ENCODE data around the gene ANKMY1.

The ANKMY1 gene

DNA sequence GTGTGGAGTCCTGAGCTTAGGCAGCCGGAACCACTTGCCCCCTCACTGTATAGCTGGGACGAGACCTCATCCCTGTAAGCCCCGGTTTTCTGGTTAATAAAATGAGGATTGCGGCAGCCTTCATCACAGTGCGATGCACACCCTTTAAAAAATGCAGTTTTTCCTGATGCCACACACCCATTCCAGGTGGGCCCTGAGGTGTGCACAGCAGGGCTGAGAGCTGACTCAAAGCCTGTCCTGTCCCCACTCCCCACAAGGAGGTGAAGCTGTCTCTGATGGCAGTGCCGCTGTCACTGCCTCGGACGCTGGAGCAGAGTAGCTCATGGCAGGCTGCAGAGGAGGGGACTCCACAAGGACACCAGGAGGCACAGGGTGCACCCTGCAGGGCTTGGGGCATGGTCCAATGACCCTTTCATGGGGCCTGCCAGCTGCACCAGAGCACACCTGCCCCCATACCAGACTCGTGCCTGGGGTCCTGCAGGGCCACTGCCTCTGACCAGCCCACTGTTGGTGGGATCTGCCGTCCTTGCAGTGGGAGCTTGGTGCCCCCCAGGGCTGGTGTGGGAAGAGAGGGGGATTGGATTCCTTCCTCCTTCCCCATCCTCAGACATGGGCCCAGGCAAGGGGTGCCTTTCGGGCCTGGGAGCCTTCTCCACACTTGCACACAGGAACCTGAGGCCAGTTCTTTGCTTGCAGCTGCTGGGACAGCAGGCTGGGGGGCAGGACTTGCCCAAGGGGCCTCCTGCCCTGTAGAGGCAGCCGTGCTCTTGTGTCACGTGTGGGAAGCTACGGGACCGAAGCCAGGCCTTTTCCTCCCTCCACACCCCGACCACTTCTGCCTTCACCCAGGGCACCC, 99.5 kb downstream of the ANKMY1 start:
- Histone ChIP-seq H3K4me1 (ENCODE audit: control insufficient read depth, insufficient read depth, low read length) (peaks cover 5% of the 10 kb centered on the region), H3K27me3 (ENCODE audit: control insufficient read depth, insufficient read depth, low read length) (peaks cover 13% of the 10 kb centered on the region), H3K9me3 (ENCODE audit: control insufficient read depth, insufficient read depth, low read length) (no peaks in the 10 kb centered on the region), H3K36me3 (ENCODE audit: control insufficient read depth, insufficient read depth, low read length) (peaks cover 2% of the 10 kb centered on the region), H3K9ac (ENCODE audit: low read depth, low read length) (no peak overlapping the region), H3K4me3 (ENCODE audit: low read depth, low read length) (no peak overlapping the region)

DNA sequence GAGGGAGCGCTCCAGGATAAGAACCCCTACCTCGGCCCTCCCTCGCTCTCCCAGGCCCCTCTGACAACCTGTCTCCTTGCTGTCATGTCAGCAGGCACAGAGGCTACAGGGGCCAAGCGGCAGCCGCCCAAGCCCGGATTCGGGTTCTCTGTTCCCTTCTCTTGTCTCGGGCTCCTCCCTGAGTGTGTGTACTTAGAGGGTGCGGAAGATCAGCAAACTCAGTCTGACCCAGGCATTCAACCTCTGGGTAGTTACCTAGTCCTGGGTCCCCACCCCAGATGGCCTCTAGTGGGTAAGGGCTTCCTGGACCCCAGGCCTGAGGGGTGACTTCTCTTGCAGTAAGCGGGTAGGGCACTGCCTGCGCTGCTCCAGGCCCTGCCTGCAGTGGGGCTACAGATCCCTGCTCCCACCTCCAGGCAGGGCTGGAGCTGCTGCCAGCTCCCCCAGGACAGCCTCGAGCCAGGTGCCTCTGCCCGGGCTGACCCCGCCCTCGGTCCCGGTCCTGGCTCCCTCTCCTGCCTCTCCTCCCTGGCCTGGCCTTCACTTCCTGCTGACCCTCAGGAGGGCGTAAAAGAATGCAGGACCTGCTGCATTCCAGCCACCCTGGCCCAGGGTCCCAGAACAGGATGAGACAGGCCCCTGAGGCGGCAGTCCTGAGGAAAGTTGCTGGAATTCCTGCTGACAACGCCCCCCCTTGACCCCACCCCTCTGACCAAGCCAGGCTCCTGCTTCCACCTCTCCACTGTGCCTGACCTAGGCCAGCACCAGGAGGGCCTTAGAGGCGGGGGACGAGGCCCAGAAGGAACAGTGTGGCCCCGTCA, 100.4 kb downstream of the ANKMY1 start:
- H3K9me3 ChIP-seq (ENCODE audit: control insufficient read depth, insufficient read depth, low read length): no peaks in the 10 kb centered on the region
- no peak overlapping the region for H3K4me3 ChIP-seq (ENCODE audit: low read depth, low read length)
- H3K4me1 ChIP-seq (ENCODE audit: control insufficient read depth, insufficient read depth, low read length): peaks cover 5% of the 10 kb centered on the region
- peaks cover 13% of the 10 kb centered on the region for H3K27me3 ChIP-seq (ENCODE audit: control insufficient read depth, insufficient read depth, low read length)
- H3K9ac ChIP-seq (ENCODE audit: low read depth, low read length): no peak overlapping the region
- peaks cover under 1% of the 10 kb centered on the region for H3K36me3 ChIP-seq (ENCODE audit: control insufficient read depth, insufficient read depth, low read length)

DNA sequence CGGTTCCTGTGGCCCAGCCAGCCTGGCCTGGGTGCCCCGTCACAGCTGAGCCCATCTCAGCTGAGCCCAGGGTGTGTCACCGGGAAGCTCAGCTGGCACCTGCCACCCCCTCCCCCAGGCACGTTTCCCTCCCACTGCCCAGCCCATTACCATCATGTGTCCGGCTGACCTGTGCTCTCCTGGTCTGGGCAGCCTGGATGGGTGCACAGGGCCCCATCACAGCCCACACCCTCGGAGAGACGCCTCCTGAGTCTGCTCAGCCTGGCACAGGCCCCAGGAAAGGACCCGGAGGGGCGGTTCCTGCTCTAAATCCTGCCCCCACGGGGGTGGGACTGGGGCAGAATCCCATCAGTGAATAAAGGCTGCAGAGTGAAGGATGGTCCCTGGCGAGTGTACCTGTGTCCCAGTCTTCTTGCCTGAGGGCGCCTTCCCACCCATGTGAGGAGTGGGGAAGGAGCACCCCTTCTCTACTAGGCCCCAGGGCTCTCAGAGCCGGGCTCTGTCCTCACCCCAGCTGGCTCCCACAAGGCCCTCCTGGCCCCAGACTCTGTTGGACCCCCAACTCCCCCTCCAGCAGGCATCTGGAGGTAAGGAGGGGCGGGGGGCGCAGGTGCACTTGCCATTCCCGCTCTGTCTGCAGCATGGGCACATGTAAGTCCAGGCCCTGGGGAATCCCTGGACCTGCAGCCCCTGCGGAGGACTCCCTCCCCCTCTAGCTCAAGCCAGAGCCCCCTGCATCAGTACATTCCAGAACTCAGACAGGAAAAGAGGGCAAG, 101.2 kb downstream of the ANKMY1 start:
- Histone ChIP-seq H3K9ac (ENCODE audit: low read depth, low read length) (no peak overlapping the region), H3K9me3 (ENCODE audit: control insufficient read depth, insufficient read depth, low read length) (no peaks in the 10 kb centered on the region), H3K4me3 (ENCODE audit: low read depth, low read length) (no peak overlapping the region), H3K27me3 (ENCODE audit: control insufficient read depth, insufficient read depth, low read length) (peaks cover 13% of the 10 kb centered on the region), H3K36me3 (ENCODE audit: control insufficient read depth, insufficient read depth, low read length) (no peaks in the 10 kb centered on the region), H3K4me1 (ENCODE audit: control insufficient read depth, insufficient read depth, low read length) (peaks cover 8% of the 10 kb centered on the region)

DNA sequence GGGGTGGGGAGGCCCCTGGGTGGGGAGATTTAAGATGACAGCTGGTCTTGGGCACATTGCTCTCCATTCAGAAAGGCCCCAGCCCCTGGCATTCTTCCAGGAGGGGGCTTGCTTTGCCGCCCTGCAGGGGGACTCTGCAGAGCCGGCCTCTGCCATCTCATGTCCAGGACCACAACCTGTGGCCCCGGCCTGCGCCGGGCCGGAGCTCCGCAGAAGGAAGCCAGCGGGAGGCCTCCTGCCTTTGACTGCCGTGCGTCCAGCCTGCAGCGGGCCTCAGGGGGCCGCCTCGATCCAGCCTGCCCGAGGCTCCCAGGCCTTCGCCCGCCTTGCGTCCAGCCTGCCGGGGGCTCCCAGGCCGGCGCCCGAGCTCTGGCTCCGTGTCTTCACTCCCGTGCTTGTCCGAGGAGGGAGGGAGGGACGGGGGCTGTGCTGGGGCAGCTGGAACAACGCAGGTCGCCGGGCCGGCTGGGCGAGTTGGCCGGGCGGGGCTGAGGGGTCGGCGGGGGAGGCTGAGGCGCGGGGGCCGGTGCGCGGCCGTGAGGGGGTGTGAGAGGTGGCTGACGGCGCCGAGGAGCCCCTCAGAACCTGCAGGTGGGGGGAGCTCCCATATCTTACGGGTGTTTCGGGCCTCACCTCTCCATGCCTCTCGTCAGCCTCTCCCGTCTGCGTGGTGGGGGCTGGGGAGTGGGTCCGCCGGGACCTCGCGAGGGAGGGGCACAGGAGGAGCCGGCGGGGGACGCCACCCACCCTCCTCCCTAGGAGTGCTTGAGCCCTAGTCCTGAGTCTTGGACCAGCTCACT, 101.9 kb downstream of the ANKMY1 start:
- H3K36me3 ChIP-seq (ENCODE audit: control insufficient read depth, insufficient read depth, low read length): no peaks in the 10 kb centered on the region
- H3K9me3 ChIP-seq (ENCODE audit: control insufficient read depth, insufficient read depth, low read length): no peaks in the 10 kb centered on the region
- H3K27me3 ChIP-seq (ENCODE audit: control insufficient read depth, insufficient read depth, low read length): peaks cover 13% of the 10 kb centered on the region
- peak overlapping the region; percentile 13 for H3K4me3 ChIP-seq (ENCODE audit: low read depth, low read length)
- H3K4me1 ChIP-seq (ENCODE audit: control insufficient read depth, insufficient read depth, low read length): peaks cover 9% of the 10 kb centered on the region
- H3K9ac ChIP-seq (ENCODE audit: low read depth, low read length): no peak overlapping the region

DNA sequence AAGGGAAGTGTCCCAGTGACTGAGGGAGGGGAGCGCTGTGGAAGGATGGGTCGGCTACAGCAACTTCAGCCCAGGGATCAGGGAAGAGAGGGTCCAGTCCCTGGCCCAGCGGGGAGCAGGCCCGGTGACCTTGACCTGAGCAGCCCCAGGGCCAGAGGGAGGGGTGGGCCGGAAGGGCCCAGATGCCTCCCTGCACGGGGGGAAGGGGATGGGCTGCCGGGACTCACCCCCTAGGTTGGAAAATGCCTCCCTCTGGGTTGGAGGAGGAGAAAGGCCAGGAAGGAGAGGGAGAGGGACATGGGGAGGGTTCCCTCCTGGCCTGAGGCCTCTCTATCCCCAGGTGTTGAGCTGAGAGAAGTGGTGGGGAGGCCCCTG, 102.5 kb downstream of the ANKMY1 start:
- H3K4me3 ChIP-seq (ENCODE audit: low read depth, low read length): peak overlapping the region; percentile 13
- H3K27me3 ChIP-seq (ENCODE audit: control insufficient read depth, insufficient read depth, low read length): peaks cover 13% of the 10 kb centered on the region
- H3K36me3 ChIP-seq (ENCODE audit: control insufficient read depth, insufficient read depth, low read length): no peaks in the 10 kb centered on the region
- no peaks in the 10 kb centered on the region for H3K9me3 ChIP-seq (ENCODE audit: control insufficient read depth, insufficient read depth, low read length)
- peaks cover 9% of the 10 kb centered on the region for H3K4me1 ChIP-seq (ENCODE audit: control insufficient read depth, insufficient read depth, low read length)
- no peak overlapping the region for H3K9ac ChIP-seq (ENCODE audit: low read depth, low read length)

DNA sequence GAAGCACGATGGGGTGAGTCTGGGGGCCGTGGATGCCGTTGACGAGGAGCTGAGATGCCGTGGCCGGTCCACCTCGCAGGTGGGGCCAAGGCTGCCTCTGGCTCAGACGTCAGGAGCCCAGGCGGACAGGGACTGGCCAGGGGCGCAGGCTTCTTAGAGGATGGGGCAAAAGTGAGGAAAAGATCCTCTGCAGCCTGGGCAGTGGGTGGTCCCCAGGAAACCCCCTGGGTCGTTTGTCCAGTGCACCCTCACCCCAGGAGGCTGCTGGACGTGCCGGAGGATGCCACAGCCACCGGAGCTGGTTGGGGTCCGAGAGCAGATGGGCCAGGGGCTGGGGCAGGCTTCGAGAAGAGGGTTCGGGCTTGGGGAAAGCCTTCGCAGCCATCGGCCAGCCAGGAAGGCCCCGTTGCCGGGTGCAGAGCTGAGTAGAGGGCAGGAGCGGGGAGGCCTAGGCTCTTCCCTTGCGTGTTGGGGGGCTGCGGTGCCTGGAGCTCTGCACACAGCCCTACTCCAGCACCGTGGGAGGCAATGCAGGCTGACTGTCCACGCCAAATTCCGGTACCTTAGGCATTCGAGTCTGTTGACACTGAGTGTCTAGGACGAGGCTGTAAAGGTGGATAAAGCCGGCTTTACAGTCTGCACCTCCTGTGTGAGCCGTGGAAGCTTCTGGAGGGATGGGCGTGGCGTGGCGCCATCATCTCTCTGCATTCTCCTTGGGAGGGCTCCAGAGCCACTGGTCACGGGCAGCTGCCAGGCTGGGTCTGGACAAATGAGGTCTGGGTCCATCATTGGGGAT, 103.5 kb downstream of the ANKMY1 start:
- Histone ChIP-seq H3K9ac (ENCODE audit: low read depth, low read length) (no peak overlapping the region), H3K9me3 (ENCODE audit: control insufficient read depth, insufficient read depth, low read length) (no peaks in the 10 kb centered on the region), H3K4me3 (ENCODE audit: low read depth, low read length) (no peak overlapping the region)

DNA sequence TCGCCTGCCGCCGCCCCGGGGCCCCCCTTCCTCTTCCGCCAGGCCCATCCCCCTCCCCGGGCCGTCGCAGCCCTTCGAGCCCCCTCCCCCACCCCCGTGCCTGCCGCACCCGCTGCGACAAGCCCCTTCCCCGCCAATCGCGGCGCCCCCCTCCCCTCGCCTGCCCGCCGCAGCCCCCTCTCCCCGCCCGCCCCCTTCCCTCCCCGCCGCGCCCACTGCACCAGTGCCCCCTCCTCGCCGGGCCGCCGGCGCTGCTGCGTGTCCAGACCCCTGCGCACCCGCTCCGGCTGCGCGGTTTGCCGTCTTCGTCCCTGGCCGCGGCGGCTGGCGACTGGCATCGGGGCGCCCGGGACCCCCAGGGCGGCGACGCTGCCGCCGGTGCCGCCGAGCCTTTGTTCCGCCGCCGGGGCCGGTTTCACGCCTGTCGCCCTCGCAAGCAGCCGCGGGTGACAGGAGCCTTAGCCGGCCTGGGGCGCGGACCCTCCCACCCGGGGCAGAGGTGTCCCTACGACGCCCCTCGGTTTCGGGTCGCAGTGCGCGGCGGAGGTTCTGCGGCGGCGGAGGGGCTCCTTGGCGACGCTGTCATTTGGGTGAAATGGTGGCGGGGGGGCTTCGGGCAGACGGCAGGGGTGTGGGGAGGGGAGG, 104.2 kb downstream of the ANKMY1 start:
- no peak overlapping the region for H3K4me3 ChIP-seq (ENCODE audit: low read depth, low read length)
- H3K4me1 ChIP-seq (ENCODE audit: control insufficient read depth, insufficient read depth, low read length): peaks cover 9% of the 10 kb centered on the region
- no peaks in the 10 kb centered on the region for H3K9me3 ChIP-seq (ENCODE audit: control insufficient read depth, insufficient read depth, low read length)
- no peak overlapping the region for H3K9ac ChIP-seq (ENCODE audit: low read depth, low read length)
- H3K36me3 ChIP-seq (ENCODE audit: control insufficient read depth, insufficient read depth, low read length): no peaks in the 10 kb centered on the region
- peaks cover 13% of the 10 kb centered on the region for H3K27me3 ChIP-seq (ENCODE audit: control insufficient read depth, insufficient read depth, low read length)

More for the DNA sequence above, 103.5 kb downstream of the ANKMY1 start:
- no peaks in the 10 kb centered on the region for H3K36me3 ChIP-seq (ENCODE audit: control insufficient read depth, insufficient read depth, low read length)
- H3K4me1 ChIP-seq (ENCODE audit: control insufficient read depth, insufficient read depth, low read length): peaks cover 9% of the 10 kb centered on the region
- peaks cover 13% of the 10 kb centered on the region for H3K27me3 ChIP-seq (ENCODE audit: control insufficient read depth, insufficient read depth, low read length)

DNA sequence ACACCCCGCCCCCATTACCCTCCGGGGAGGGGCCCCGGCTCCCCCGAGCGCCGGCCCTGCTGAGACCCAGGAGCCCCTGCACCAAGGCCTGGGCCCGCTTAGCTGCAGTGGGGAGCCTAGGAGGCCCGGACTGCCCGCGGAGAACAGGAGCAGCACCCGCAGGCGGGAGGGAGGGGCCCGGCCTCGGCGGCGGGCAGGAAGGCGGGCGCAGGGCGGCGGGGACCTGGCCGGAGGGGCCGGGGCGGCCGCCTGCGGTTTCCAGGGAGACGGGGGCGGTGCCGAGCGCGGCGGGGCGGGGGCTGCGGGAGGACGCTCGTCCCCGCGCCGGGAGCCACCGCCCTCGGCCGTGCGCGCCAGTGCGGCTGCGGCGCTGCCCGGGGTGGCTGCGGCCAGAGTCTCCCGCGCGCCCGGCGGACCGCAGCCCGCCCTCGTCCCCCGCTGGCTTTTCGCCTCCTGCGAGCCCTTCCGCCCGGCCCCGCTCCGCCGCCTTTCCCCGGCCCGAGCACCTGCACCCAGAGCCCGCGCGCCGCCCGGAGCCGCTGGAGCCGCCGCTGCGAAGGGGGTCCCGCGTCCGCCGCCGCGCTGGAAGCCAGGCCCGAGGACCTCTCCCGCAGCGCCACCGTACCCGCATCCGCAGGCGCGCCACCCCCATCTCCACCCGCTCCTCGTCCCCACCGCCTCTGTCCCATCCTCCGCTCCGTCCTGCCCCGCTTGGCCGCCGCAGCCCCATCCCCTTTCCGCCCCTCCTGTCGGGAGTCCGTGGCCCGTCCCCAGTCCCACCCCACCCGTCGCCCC, 105.1 kb downstream of the ANKMY1 start:
- Histone ChIP-seq H3K4me1 (ENCODE audit: control insufficient read depth, insufficient read depth, low read length) (peaks cover 9% of the 10 kb centered on the region), H3K27me3 (ENCODE audit: control insufficient read depth, insufficient read depth, low read length) (peaks cover 13% of the 10 kb centered on the region), H3K36me3 (ENCODE audit: control insufficient read depth, insufficient read depth, low read length) (no peaks in the 10 kb centered on the region), H3K9me3 (ENCODE audit: control insufficient read depth, insufficient read depth, low read length) (no peaks in the 10 kb centered on the region), H3K9ac (ENCODE audit: low read depth, low read length) (no peak overlapping the region), H3K4me3 (ENCODE audit: low read depth, low read length) (peak overlapping the region; percentile 46)

DNA sequence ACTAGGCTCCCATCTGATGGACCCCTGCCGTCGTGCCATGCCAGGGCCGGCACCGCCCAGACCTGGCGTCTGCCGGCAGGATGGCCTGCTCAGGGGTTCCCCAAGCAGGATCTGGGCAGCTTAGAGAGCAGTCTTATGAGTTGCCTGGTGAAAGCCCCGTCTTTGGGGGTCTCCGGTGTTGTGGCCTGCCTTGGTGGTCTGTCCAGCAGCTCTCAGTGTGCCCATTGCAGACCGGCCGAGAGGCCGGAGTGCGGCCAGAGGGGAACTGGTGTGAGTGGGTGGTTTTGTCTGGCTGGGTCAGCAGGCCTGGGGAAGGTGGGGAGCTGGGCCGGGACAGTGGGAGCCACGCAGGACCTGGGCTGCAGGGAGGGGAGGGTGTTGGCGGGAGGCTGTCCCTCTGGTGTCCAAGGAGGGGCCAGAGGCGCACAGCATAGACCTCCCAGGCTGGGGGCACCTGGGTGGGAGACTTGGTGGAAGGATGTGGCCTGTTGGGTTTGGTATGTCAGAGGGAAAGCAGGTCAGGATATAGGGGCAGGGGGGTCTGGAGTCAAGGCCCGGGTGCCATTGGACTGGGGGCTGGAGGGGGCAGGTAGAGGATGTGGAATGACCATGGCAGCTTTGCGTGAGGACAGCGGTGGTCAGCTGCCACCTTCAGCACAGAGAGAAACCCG, 105.9 kb downstream of the ANKMY1 start:
- Histone ChIP-seq H3K9me3 (ENCODE audit: control insufficient read depth, insufficient read depth, low read length) (no peaks in the 10 kb centered on the region), H3K4me1 (ENCODE audit: control insufficient read depth, insufficient read depth, low read length) (peaks cover 9% of the 10 kb centered on the region), H3K4me3 (ENCODE audit: low read depth, low read length) (peak overlapping the region; percentile 32), H3K36me3 (ENCODE audit: control insufficient read depth, insufficient read depth, low read length) (no peaks in the 10 kb centered on the region), H3K9ac (ENCODE audit: low read depth, low read length) (no peak overlapping the region), H3K27me3 (ENCODE audit: control insufficient read depth, insufficient read depth, low read length) (peaks cover 13% of the 10 kb centered on the region)
